Fibroblast of lung (primary cell): Measurements from ENCODE around the gene SDK1.

Experiments
- EZH2 ChIP-seq: IDR thresholded peaks from 2 replicates; pipeline ENCODE4 v1.5.1; 2012; ENCODE audit warnings: low read length, control low read depth, mild to moderate bottlenecking; ENCODE audit errors: missing control alignments
- TF ChIP-seq, protein P1 (sequence below), 2 donors: IDR thresholded peaks in 1 of 2; conservative IDR thresholded peaks in 1 of 2; 1 replicate in 1 of 2; 2 replicates in 1 of 2; pipeline ENCODE4 v1.5.1; 2011 to 2012; ENCODE audit warnings: low read length in 2 of 2, control low read depth in 1 of 2, inconsistent platforms in 1 of 2, low read depth in 1 of 2, mild to moderate bottlenecking in 1 of 2

DNA sequence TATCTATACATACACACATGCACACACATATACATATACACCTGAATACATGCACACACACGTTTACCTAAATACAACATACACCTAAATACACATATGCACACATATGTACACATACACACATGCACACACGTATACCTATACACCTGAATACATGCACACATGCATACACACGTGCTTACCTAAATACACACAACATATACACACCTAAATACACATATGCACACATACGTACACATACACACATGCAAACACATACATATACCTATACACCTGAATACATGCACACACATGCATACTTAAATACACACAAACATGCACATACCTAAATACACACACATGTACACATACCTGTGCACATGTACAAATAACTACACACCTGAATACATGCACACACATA lies 947.2 kb downstream of the SDK1 start:
- TF ChIP-seq, protein P1, sequence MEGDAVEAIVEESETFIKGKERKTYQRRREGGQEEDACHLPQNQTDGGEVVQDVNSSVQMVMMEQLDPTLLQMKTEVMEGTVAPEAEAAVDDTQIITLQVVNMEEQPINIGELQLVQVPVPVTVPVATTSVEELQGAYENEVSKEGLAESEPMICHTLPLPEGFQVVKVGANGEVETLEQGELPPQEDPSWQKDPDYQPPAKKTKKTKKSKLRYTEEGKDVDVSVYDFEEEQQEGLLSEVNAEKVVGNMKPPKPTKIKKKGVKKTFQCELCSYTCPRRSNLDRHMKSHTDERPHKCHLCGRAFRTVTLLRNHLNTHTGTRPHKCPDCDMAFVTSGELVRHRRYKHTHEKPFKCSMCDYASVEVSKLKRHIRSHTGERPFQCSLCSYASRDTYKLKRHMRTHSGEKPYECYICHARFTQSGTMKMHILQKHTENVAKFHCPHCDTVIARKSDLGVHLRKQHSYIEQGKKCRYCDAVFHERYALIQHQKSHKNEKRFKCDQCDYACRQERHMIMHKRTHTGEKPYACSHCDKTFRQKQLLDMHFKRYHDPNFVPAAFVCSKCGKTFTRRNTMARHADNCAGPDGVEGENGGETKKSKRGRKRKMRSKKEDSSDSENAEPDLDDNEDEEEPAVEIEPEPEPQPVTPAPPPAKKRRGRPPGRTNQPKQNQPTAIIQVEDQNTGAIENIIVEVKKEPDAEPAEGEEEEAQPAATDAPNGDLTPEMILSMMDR (conservative IDR thresholded peaks at IDR 0.05 in 1 of 2, IDR thresholded peaks at IDR 0.05 in 1 of 2; ENCODE audit: low read depth in 1 of 2, low read length in 2 of 2): no peak
- no peak for TF ChIP-seq EZH2
